ENCODE data around the gene VPREB1.
"Not testable (repeated sequence)": the region's sequence is repeated elsewhere in the genome, so short reads cannot be mapped to it uniquely, and the experiment has no call there.

Gene VPREB1

GRCh38 chr22:22246706-22247105, 2.1 kb downstream of the VPREB1 start:
- no peak for DNase-seq

GRCh38 chr22:22248878-22249277, 4.3 kb downstream of the VPREB1 start:
- DNase-seq: no peak

- DNase-seq: not testable (repeated sequence)
Observed at GRCh38 chr22:22250651-22251050, 6.1 kb downstream of the VPREB1 start.

GRCh38 chr22:22256133-22256532, 11.5 kb downstream of the VPREB1 start:
- not testable (repeated sequence) for DNase-seq

- not testable (repeated sequence) for DNase-seq
Observed at GRCh38 chr22:22258597-22259415, 14.2 kb downstream of the VPREB1 start.

GRCh38 chr22:22260169-22260568, 15.6 kb downstream of the VPREB1 start:
- DNase-seq: not testable (repeated sequence)

GRCh38 chr22:22260586-22260985, 16.0 kb downstream of the VPREB1 start:
- not testable (repeated sequence) for DNase-seq

GRCh38 chr22:22262332-22263074, 17.9 kb downstream of the VPREB1 start:
- not testable (repeated sequence) for DNase-seq

- DNase-seq: not testable (repeated sequence)
Observed at GRCh38 chr22:22263823-22264222, 19.2 kb downstream of the VPREB1 start.

- DNase-seq: not testable (repeated sequence)
Observed at GRCh38 chr22:22270036-22270676, 25.6 kb downstream of the VPREB1 start.

GRCh38 chr22:22277423-22277822, 32.8 kb downstream of the VPREB1 start:
- DNase-seq: not testable (repeated sequence)

GRCh38 chr22:22284962-22285756, 40.6 kb downstream of the VPREB1 start:
- DNase-seq: not testable (repeated sequence)

- DNase-seq: not testable (repeated sequence)
Observed at GRCh38 chr22:22286390-22287105, 42.0 kb downstream of the VPREB1 start.

- not testable (repeated sequence) for DNase-seq
Observed at GRCh38 chr22:22287106-22287626, 42.6 kb downstream of the VPREB1 start.

GRCh38 chr22:22289666-22290065, 45.1 kb downstream of the VPREB1 start:
- DNase-seq: not testable (repeated sequence)

GRCh38 chr22:22291129-22291806, 46.7 kb downstream of the VPREB1 start:
- DNase-seq: not testable (repeated sequence)

- not testable (repeated sequence) for DNase-seq
Observed at GRCh38 chr22:22292656-22293055, 48.1 kb downstream of the VPREB1 start.

- DNase-seq: not testable (repeated sequence)
Observed at GRCh38 chr22:22293436-22293835, 48.9 kb downstream of the VPREB1 start.

- DNase-seq: not testable (repeated sequence)
Observed at GRCh38 chr22:22294641-22295040, 50.1 kb downstream of the VPREB1 start.

Data from NCI-H1417 (cell line).